ENCODE results near the gene ZNF726. TPM values are rescaled to one million over a fixed set of nuclear protein-coding genes. Genes with fewer than 3 reads are reported as not detected.

Gene ZNF726
- polyA plus RNA-seq, 2 of the 4 experiments (the other 2 are of a cell fraction) = 1.3 to 2.1 TPM

GRCh38 chr19:23981863-23982262, 67.2 kb downstream of the ZNF726 start:
- ChIA-PET CTCF (no interaction called here), POLR2A (no interaction called here)
- Histone ChIP-seq H3K9me3 (peaks cover 15% of the 10 kb centered on the region), H3K27ac (no peak overlapping the region), H3K4me3 (no peak overlapping the region), H3K4me1 (no peaks in the 10 kb centered on the region), H3K4me2 (no peak overlapping the region)
- DNase-seq (ENCODE audit: low read depth in 1 of 2, low spot score in 1 of 2) (no peak), FAIRE-seq (no peak), ATAC-seq (no peak)
- TF ChIP-seq HDAC2 (IDR thresholded peaks at IDR 0.05) (no peak), NFE2L2 (conservative IDR thresholded peaks at IDR 0.05; ENCODE audit: low read length) (no peak), FOXS1 (CRISPR knock-in tag; IDR thresholded peaks at IDR 0.05) (no peak), EP300 (IDR thresholded peaks at IDR 0.05) (no peak), JUNB (IDR thresholded peaks at IDR 0.05) (no peak), CHD4 (IDR thresholded peaks at IDR 0.05; ENCODE audit: borderline replicate concordance) (no peak), CTCF (IDR thresholded peaks at IDR 0.05) (no peak), E2F6 (IDR thresholded peaks at IDR 0.05; ENCODE audit: borderline replicate concordance, low read depth) (no peak), POLR2AphosphoS2 (conservative IDR thresholded peaks at IDR 0.05; ENCODE audit: low read length) (no peak), RAD21 (conservative IDR thresholded peaks at IDR 0.05 in 1 of 2, IDR thresholded peaks at IDR 0.05 in 1 of 2) (no peak), RNF2 (IDR thresholded peaks at IDR 0.05; ENCODE audit: borderline replicate concordance, low read depth) (no peak), PHF8 (IDR thresholded peaks at IDR 0.05; ENCODE audit: borderline replicate concordance, low read depth) (no peak), ESRRA (IDR thresholded peaks at IDR 0.05; ENCODE audit: borderline replicate concordance, low read length) (no peak), RCOR1 (IDR thresholded peaks at IDR 0.05; ENCODE audit: low read depth, low read length) (no peak), MAZ (IDR thresholded peaks at IDR 0.05; ENCODE audit: borderline replicate concordance, low read depth, low read length) (no peak)
- WGBS (ENCODE audit: missing lambda C conversion rate) = 4% methylated on average over 2 of the region's 2 CpGs

- Histone ChIP-seq H3K4me3 (no peak overlapping the region), H3K4me2 (no peak overlapping the region), H3K9me3 (peaks cover 15% of the 10 kb centered on the region; the same call in 2 of the 3 replicates), H3K4me1 (no peaks in the 10 kb centered on the region), H3K27ac (no peak overlapping the region)
- ChIA-PET POLR2A (no interaction called here), CTCF (no interaction called here)
- no peak for TF ChIP-seq NFE2L2 (conservative IDR thresholded peaks at IDR 0.05; ENCODE audit: low read length)
- no peak for TF ChIP-seq MAX (IDR thresholded peaks at IDR 0.05)
- no peak for TF ChIP-seq GATA3 (IDR thresholded peaks at IDR 0.05; ENCODE audit: borderline replicate concordance)
- no peak for TF ChIP-seq RNF2 (IDR thresholded peaks at IDR 0.05; ENCODE audit: borderline replicate concordance, low read depth)
- TF ChIP-seq RAD21 (conservative IDR thresholded peaks at IDR 0.05 in 1 of 2, IDR thresholded peaks at IDR 0.05 in 1 of 2) = no peak
- TF ChIP-seq ATOH8 (CRISPR knock-in tag; IDR thresholded peaks at IDR 0.05; ENCODE audit: low read depth) = no peak
- TF ChIP-seq EHMT2 (IDR thresholded peaks at IDR 0.05; ENCODE audit: low read depth) = no peak
- no peak for TF ChIP-seq POLR2A (IDR thresholded peaks at IDR 0.05; ENCODE audit: low read length)
- TF ChIP-seq SREBF2 (IDR thresholded peaks at IDR 0.05) = no peak
- TF ChIP-seq HOXB5 (CRISPR knock-in tag; IDR thresholded peaks at IDR 0.05) = no peak
- TF ChIP-seq BCL3 (IDR thresholded peaks at IDR 0.05) = no peak
- no peak for TF ChIP-seq CTCF (IDR thresholded peaks at IDR 0.05)
- FAIRE-seq (no peak), DNase-seq (ENCODE audit: low read depth in 1 of 2, low spot score in 1 of 2) (no peak), ATAC-seq (no peak)
- 0% methylated on average over 1 of the region's 1 CpG for WGBS (ENCODE audit: missing lambda C conversion rate)
Measured at GRCh38 chr19:23983406-23983805, 68.7 kb downstream of the ZNF726 start.

All from A549 (cell line).